NCI-H1048 (cell line): ENCODE results near the gene COL11A2.
"Not testable (repeated sequence)": the region's sequence is repeated elsewhere in the genome, so short reads cannot be mapped to it uniquely, and the experiment has no call there.

Source experiments
- DNase-seq: peaks from one replicate; lab custom pipeline; 2025; lab: John Stamatoyannopoulos, UW

Gene COL11A2

GRCh38 chr6:33154349-33154748 lies 37.9 kb downstream of the COL11A2 start:
- no peak for DNase-seq

DNA sequence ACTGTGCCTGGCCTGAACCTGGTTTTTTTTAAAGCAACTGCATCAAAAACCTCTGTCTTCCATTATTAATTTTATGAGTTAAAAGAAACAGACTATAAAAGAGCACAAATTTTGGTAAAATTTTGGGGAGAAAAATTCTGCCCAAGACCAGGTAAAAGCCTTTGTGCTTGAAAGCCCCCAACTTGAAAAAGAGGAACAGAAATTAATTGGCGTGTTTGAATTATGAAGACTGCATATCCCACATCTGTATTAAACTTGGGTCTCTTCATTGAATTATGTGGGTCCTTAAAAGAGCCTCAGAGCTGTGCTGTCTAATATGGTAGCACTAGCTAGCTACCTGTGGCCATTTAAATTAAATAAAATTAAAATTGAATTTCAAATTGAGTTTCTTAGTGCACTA lies 41.2 kb downstream of the COL11A2 start:
- DNase-seq: no peak

- DNase-seq: not testable (repeated sequence)
Measured at GRCh38 chr6:33150560-33150959, 41.7 kb downstream of the COL11A2 start.

DNA sequence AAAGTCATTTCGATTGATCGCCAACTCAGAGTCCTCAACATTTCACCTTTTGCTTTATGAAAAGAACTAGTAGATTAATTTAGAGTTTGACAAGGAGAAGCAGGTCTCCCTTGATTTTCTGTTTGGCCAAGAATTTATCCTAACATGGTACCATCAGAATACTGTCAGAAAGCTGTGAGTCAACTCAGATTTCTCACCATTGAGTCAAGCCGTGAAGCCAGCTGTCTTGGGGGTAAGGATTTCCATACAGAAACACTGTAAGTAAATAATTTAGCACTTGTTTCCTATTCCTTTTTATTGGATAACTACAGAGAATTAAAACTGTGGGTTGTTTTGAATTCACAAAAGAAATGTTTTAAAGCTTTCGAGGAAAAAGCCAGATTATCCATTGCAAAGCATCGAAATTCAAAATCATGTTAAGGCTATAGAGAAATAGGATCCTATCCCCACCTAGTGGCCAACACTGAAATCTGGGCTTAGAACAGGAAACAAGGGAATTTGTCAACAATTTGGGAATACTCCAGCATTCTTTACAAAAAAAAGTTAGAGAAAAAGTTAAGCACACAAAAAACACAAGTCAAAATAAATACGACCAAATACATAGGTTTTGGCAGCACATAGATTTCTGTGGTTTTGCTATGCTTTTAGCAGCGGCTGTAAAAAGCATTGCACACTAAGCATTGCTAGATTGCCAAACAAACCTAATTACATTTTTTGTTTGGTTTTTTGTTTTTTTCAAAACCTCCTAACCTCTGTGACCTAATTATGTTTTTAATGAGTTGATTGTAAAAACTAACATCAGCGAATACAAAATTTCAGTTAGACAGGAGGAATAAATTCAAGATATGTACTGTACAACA lies 44.2 kb downstream of the COL11A2 start:
- DNase-seq: no peak

DNA sequence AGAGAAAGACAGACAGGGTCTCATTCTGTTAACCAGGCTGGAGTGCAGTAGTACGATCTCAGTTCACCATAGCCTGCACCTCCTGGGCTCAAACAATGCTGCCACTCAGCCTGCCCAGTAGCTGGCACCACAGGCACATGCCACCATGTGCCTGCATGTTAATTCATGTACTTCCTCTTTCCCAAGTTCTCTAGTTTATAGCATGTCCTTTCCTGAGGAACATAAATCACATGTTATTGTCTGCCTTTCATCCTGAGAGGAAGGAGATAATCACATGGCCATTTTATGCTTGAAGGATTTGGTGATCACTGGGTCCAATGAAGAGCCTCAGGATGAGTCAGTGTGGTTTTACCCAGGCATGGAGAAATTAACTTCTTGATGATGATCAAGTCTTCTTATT lies 47.9 kb downstream of the COL11A2 start:
- DNase-seq: no peak

DNA sequence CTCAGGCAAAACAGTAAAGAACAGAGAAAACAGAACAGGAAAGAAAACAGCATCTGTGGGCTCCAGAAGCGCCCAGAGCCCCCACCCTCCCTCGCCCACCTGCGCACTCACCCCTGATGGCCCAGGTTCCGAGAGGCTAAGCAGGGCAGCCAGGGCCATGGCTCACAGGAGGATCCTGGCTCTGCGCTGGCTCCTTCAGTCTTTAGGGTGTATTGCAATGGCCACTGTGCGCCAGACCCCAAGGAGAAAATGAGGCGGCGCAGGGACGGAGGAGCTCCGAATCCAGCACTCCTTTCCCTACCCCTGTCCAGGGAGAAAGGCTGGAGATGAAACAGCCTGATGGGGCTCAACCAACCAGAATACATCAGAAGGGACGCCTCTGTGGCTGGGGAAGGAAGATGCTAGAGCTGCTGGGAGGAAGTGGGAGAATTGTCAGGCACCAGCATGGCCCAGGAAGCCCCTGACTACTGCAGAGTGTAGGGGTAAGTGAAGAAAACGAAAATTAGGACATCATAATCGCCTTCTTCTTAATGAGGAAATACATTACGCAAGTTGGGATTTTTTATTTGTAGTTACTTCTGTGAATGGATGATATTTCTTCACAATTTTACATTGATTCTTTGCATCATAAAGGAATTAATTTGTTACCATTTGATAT lies 49.0 kb downstream of the COL11A2 start:
- DNase-seq: no peak

- no peak for DNase-seq
Measured at GRCh38 chr6:33142501-33143070, 49.7 kb downstream of the COL11A2 start.

DNA sequence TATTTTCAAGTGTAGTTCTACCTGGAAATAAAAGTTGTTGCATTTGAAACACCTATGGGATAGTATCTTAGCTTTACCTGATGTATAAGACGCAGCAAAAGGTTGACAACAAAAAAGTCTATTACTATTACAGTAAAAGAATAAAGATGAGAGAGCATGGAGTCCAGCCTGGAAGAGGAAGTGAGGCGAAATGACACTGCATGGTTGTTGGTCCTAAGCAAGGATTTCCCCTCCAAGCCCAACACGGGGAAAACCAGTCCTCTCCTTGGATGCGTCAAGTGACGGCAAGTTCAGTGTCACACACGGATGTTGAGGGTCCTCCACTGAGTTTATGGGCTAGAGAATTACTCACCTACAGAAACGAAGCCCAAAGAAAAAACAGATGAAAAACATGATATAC lies 51.7 kb downstream of the COL11A2 start:
- no peak for DNase-seq

DNA sequence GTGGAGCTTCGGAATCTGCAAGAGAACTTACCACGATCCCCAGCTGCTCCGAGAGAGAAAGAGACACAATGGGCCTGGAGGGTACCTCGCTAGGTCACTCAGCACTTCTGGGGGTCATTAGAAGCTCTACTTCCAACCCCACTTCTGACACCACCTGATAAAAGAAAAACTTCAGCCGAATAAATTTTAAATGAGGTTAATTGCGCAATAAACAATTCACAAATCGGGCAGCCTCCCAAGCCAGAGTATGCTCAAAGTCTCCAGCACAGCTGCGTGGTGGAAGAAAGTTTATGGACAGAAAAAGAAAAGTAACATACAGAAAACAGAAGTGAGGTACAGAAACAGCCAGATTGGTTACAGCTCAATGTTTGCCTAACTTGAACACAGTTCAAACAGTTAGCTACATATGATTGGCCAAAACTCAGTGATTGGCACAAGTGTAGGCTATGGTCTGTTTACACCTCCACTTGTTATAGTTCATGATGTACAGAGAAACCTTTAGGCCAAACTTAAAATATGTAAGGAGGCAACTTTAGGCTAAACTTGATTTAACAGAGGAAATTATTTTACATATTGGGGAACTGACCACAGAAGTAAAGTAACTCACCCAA lies 52.6 kb downstream of the COL11A2 start:
- no peak for DNase-seq

- DNase-seq: no peak
Measured at GRCh38 chr6:33136310-33136900, 55.9 kb downstream of the COL11A2 start.

DNA sequence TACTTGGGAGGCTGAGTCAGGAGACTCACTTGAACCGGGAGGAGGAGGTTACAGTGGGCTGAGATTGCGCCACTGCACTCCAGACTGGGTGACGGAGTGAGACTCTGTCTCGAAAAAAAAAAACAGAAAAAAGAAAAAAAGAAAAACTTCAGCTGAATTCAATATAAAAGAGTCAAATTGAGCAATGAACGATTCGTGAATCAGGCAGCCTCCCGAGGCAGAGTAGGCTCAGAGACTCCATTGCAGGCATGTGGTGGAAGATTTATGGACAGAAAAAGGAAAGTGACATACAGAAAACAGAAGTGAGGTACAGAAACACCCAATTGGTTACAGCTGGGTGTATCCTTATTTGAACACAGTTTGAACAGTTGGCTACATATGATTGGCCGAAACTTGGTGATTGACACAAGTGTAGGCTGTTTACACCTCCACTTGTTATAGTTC lies 60.2 kb downstream of the COL11A2 start:
- no peak for DNase-seq

DNA sequence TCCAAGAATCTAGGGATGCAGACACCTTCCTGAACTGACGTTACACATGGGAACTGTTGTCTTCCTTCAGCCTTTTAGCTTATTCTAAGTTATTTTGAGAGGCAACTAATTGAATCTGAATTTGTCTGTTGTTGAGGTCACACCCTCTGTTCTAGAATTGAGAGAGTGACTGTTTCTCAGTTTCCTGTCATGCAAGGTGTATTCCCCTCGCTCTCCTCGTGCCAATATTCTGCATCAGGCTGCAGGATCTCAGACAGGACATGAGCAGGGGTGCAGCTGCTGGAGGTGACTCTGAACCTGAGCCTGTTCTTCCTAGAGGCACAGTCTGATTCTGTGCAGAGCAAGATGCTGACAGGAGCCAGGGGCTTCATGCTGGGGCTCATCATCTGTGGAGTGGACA lies 63.9 kb downstream of the COL11A2 start:
- no peak for DNase-seq

- peak; percentile 52 for DNase-seq
Measured at GRCh38 chr6:33126101-33126714, 66.1 kb downstream of the COL11A2 start.

DNA sequence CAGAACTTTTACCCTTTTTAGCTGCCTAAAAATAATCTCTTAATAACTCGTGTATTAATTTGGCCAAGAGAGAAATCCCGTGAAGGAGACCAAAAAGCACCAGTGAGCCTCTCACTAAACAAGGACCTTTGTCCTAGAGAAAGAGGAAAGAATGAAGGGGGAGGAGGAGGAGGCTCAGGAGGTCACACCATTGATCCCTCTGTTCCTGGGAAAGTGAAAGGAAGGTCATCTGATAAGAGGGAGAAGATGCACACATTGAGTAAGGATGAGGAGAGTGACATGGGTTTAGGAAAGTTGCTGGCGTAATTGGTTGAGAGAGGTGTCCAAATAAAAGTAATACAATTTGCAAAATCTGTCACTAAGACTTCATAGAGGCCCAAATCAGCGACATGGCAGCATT lies 67.3 kb downstream of the COL11A2 start:
- no peak for DNase-seq

- DNase-seq: peak; percentile 88
Measured at GRCh38 chr6:33124525-33124901, 67.8 kb downstream of the COL11A2 start.

DNA sequence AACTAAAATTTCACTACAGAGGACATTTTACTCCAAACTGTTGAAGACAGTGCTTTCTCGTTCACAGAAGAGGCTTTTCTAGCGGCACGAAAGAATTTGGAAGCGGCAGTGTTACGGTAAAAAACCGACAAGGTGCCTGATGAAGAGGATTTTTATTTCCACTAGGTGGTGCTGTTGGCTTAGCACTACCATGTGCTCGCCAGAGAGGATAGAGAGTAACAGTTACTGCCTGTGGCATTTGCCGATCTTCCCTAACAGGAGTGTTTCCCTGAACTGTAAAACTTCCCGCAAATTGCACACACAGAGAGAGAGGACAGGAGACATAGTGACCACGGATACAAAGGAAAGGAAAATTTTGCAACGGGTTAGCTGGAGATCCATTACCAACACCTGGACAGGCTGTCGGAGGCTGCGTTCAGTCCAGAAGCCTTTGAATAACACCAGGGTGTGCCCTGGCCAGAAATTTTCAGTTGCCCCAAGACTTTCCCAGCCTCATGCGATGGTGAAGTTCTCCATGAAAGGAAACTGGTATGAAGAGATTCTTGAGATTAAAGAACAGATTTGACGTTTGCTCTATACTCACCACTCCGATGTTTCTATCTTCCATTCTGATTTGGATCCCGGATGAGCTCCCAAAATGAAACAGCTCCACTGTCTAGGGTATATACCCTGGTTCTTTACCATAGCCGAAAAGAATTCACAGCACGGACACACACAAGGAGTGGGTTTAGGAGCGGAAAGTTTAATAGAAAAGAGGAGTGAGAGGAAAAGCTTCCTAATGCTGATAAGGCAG lies 68.3 kb downstream of the COL11A2 start:
- DNase-seq: peak; percentile 72

GRCh38 chr6:33123181-33123580 lies 69.1 kb downstream of the COL11A2 start:
- no peak for DNase-seq

GRCh38 chr6:33120001-33120400 lies 72.3 kb downstream of the COL11A2 start:
- DNase-seq: no peak

DNA sequence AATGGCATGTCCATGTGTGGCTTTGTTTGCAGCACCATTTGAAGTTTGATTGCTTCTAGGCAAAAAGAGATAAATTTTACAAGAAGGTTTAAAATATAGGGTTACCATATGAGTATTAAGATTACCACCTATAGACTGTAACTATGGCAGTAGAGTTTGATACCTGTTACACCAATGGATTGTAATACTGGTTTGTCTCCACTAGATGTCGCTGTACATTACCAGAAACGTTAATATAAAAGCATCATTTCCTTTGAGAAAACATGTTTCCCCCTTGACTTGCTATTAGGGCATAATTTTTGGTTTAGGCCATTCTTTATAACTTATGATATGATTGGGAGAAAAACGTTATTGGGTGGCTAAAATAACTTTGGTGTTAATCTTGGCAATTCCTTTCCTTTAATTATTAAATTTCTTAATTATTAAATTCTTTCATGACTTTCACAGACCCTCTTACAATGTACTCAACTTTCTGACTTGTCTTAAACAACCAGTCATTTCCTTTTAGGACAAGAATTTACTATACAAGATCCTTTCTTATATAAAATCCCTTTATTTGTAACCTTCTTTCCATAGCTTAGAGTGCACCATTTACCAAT lies 73.6 kb downstream of the COL11A2 start:
- DNase-seq: no peak

GRCh38 chr6:33117811-33118277 lies 74.4 kb downstream of the COL11A2 start:
- no peak for DNase-seq
